Frontal cortex (tissue), 4 donors: ENCODE results near the gene SEL1L3. TPM values are rescaled to one million over a fixed set of nuclear protein-coding genes. Genes with fewer than 3 reads are reported as not detected.
"Not testable (repeated sequence)": the region's sequence is repeated elsewhere in the genome, so short reads cannot be mapped to it uniquely, and the experiment has no call there.

ENCODE experiments used
- DNase-seq, 2 donors: peaks; one replicate each; pipeline ENCODE4 v3.0.0; 2012; ENCODE audit warnings: low spot score in 2 of 2
- FAIRE-seq: peaks from 2 replicates; lab custom pipeline; 2012; peaks lifted over from hg19 to GRCh38; lab: Jason Lieb, UNC
- total RNA-seq: library from RNA; depleted of rRNA; stranded (reverse); fragments of >200 nt; gene quantifications from one replicate; pipeline ENCODE4 v1.2.3, GENCODE V29; 2014
- donor health status: control.
- donor health status: control.
- donor health status: control.

Gene SEL1L3
- total RNA-seq = 87.2 TPM

- FAIRE-seq (no peak), DNase-seq (peak; percentile 57 to 74)
Measured at GRCh38 chr4:25862411-25863346, at the start of gene SEL1L3. TSS of gene SEL1L3 (minus strand) at chr4:25862988. CDS start at chr4:25862836, 152 bp downstream.

- no peak for FAIRE-seq
Measured at GRCh38 chr4:25911356-25911755, 48.6 kb upstream of the SEL1L3 start.

GRCh38 chr4:25908491-25908901, 45.7 kb upstream of the SEL1L3 start:
- FAIRE-seq = no peak
- peak in 1 of 2 donors; percentile 46 for DNase-seq

More at GRCh38 chr4:25911356-25911755, 48.6 kb upstream of the SEL1L3 start:
- DNase-seq = no peak

GRCh38 chr4:25906113-25906512, 43.3 kb upstream of the SEL1L3 start:
- FAIRE-seq, DNase-seq: not testable (repeated sequence)

GRCh38 chr4:25905371-25905770, 42.6 kb upstream of the SEL1L3 start:
- DNase-seq = no peak
- no peak for FAIRE-seq

GRCh38 chr4:25904748-25905082, 41.9 kb upstream of the SEL1L3 start:
- FAIRE-seq (no peak), DNase-seq (no peak)

GRCh38 chr4:25903900-25904747, 41.3 kb upstream of the SEL1L3 start:
- FAIRE-seq (no peak), DNase-seq (no peak)

- DNase-seq = no peak
Measured at GRCh38 chr4:25901030-25901430, 38.2 kb upstream of the SEL1L3 start.

GRCh38 chr4:25900310-25900709, 37.5 kb upstream of the SEL1L3 start:
- FAIRE-seq = no peak
- DNase-seq = no peak

More at GRCh38 chr4:25901030-25901430, 38.2 kb upstream of the SEL1L3 start:
- no peak for FAIRE-seq

- DNase-seq (no peak), FAIRE-seq (no peak)
Measured at GRCh38 chr4:25896776-25897539, 34.2 kb upstream of the SEL1L3 start.

- FAIRE-seq = no peak
- DNase-seq = no peak
Measured at GRCh38 chr4:25892796-25893195, 30.0 kb upstream of the SEL1L3 start.

GRCh38 chr4:25890571-25891485, 28.0 kb upstream of the SEL1L3 start:
- FAIRE-seq (no peak), DNase-seq (no peak)

- no peak for DNase-seq
Measured at GRCh38 chr4:25889589-25890503, 27.1 kb upstream of the SEL1L3 start.

GRCh38 chr4:25888781-25889180, 26.0 kb upstream of the SEL1L3 start:
- DNase-seq (no peak), FAIRE-seq (no peak)

More at GRCh38 chr4:25889589-25890503, 27.1 kb upstream of the SEL1L3 start:
- no peak for FAIRE-seq

- DNase-seq = no peak
- no peak for FAIRE-seq
Measured at GRCh38 chr4:25884031-25884782, 21.4 kb upstream of the SEL1L3 start.

GRCh38 chr4:25883565-25883964, 20.8 kb upstream of the SEL1L3 start:
- DNase-seq = no peak
- FAIRE-seq = no peak

- DNase-seq (no peak), FAIRE-seq (no peak)
Measured at GRCh38 chr4:25882226-25882625, 19.4 kb upstream of the SEL1L3 start.
